GM12801 (cell line): ENCODE data around the gene PPP1R36.

Experiments used
- TF ChIP-seq, protein P1 (sequence below): IDR thresholded peaks from one replicate; pipeline ENCODE4 v1.5.1; 2011; ENCODE audit warnings: control low read depth; ENCODE audit not compliant: insufficient read length; ENCODE audit errors: extremely low read depth

PPP1R36 gene

DNA sequence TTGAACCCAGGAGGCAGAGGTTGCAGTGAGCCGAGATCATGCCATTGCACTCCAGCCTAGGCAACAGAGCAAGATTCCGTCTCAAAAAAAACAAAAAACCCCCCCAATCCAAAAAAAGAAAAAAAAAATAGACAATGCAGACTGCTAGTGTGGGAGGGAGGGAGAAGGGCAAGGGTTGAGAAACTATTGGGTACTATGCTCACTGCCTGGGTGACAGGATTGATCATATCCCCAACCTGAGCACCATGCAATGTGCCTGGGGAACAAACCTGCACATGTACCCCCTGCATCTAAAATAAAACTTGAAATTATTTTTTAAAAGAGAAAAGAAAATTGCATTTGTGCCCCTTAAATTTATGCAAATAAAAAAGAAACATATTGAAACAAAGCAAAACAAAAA lies 88.9 kb downstream of the PPP1R36 start:
- TF ChIP-seq, protein P1, sequence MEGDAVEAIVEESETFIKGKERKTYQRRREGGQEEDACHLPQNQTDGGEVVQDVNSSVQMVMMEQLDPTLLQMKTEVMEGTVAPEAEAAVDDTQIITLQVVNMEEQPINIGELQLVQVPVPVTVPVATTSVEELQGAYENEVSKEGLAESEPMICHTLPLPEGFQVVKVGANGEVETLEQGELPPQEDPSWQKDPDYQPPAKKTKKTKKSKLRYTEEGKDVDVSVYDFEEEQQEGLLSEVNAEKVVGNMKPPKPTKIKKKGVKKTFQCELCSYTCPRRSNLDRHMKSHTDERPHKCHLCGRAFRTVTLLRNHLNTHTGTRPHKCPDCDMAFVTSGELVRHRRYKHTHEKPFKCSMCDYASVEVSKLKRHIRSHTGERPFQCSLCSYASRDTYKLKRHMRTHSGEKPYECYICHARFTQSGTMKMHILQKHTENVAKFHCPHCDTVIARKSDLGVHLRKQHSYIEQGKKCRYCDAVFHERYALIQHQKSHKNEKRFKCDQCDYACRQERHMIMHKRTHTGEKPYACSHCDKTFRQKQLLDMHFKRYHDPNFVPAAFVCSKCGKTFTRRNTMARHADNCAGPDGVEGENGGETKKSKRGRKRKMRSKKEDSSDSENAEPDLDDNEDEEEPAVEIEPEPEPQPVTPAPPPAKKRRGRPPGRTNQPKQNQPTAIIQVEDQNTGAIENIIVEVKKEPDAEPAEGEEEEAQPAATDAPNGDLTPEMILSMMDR: no peak
